Naive thymus-derived CD4-positive, alpha-beta T cell (primary cell): ENCODE data around the gene MAB21L3. TPM values are rescaled to one million over a fixed set of nuclear protein-coding genes. Genes with fewer than 3 reads are reported as not detected.

Source experiments
- ATAC-seq: fragments of 150-1000 bp; cut with Tn5 transposase; 2 replicates; pipeline ENCODE4 v1.10.0; 2021; ENCODE audit warnings: mild to moderate bottlenecking, moderate library complexity
- CTCF ChIA-PET: fragments of 350-600 bp; sonication (Branson Sonifier 250); formaldehyde crosslinking; loops from one replicate; lab custom pipeline; 2021; ENCODE audit warnings: antibody characterized with exemption; lab: Charles Lee
- POLR2A ChIA-PET: fragments of 350-600 bp; sonication (Branson Sonifier 250); formaldehyde crosslinking; loops from one replicate; lab custom pipeline; 2021; ENCODE audit warnings: antibody characterized with exemption, inconsistent platforms; lab: Charles Lee
- DNase-seq, 9 donors: peaks; one replicate each; pipeline versions ENCODE4 v3.0.0 to v3.0.0-alpha.2; 2020 to 2022; ENCODE audit warnings: mixed read lengths in 1 of 9
- H3K27ac ChIP-seq: one replicate; pipeline ENCODE4 v1.7.0; 2013; ENCODE audit warnings: mild to moderate bottlenecking, low read depth, low read length, moderate library complexity
- H3K27me3 ChIP-seq, 2 donors: one replicate each; pipeline ENCODE4 v1.7.0; 2013; ENCODE audit warnings: low read length in 2 of 2, mild to moderate bottlenecking in 2 of 2, moderate library complexity in 2 of 2; ENCODE audit not compliant: control insufficient read depth in 2 of 2, insufficient read depth in 2 of 2
- H3K36me3 ChIP-seq, 3 experiments: 1 replicate in 2 of 3; 2 replicates in 1 of 3; pipeline ENCODE4 v1.7.0; 2013; ENCODE audit warnings: low read length in 3 of 3, mild to moderate bottlenecking in 3 of 3, moderate library complexity in 1 of 3; ENCODE audit not compliant: insufficient read depth in 3 of 3, control insufficient read depth in 2 of 3
- H3K4me1 ChIP-seq, 2 donors: one replicate each; pipeline ENCODE4 v1.7.0; 2013; ENCODE audit warnings: low read length in 2 of 2, mild to moderate bottlenecking in 2 of 2, moderate library complexity in 1 of 2; ENCODE audit not compliant: control insufficient read depth in 2 of 2, insufficient read depth in 2 of 2
- H3K4me3 ChIP-seq: 2 replicates; pipeline ENCODE4 v1.7.0; 2013; ENCODE audit warnings: mild to moderate bottlenecking, low read length
- H3K9me3 ChIP-seq, 3 experiments: 1 replicate in 2 of 3; 2 replicates in 1 of 3; pipeline ENCODE4 v1.7.0; 2013; ENCODE audit warnings: low read length in 3 of 3; ENCODE audit not compliant: control insufficient read depth in 2 of 3
- H3K27ac Mint-ChIP-seq, 9 donors: one replicate each; pipeline ENCODE4 v1.8.0; 2020 to 2022; ENCODE audit warnings: mixed read lengths in 9 of 9, mild to moderate bottlenecking in 8 of 9, moderate library complexity in 5 of 9, inconsistent platforms in 2 of 9
- H3K27me3 Mint-ChIP-seq, 5 donors: one replicate each; pipeline ENCODE4 v1.8.0; 2021 to 2022; ENCODE audit warnings: mixed read lengths in 5 of 5, mild to moderate bottlenecking in 1 of 5
- H3K36me3 Mint-ChIP-seq, 5 donors: one replicate each; pipeline ENCODE4 v1.8.0; 2020 to 2022; ENCODE audit warnings: mixed read lengths in 5 of 5, mild to moderate bottlenecking in 3 of 5, inconsistent platforms in 1 of 5
- H3K4me1 Mint-ChIP-seq, 7 donors: one replicate each; pipeline ENCODE4 v1.8.0; 2020 to 2022; ENCODE audit warnings: mixed read lengths in 7 of 7, mild to moderate bottlenecking in 3 of 7, inconsistent platforms in 1 of 7
- H3K4me3 Mint-ChIP-seq, 10 donors: one replicate each; pipeline ENCODE4 v1.8.0; 2020 to 2022; ENCODE audit warnings: mild to moderate bottlenecking in 10 of 10, mixed read lengths in 10 of 10, moderate library complexity in 6 of 10, inconsistent platforms in 2 of 10
- H3K9me3 Mint-ChIP-seq, 11 donors: one replicate each; pipeline ENCODE4 v1.8.0; 2020 to 2022; ENCODE audit warnings: mixed read lengths in 11 of 11, mild to moderate bottlenecking in 4 of 11, inconsistent platforms in 1 of 11, moderate library complexity in 1 of 11
- intact Hi-C, 2 donors: fragments of 100-400 bp; cut with micrococcal nuclease; formaldehyde crosslinking; loops; one replicate each; pipeline ENCODE4 v1.15.1; 2023
- polyA plus RNA-seq, 2 donors: library from polyadenylated mRNA; unstranded; fragments of 300-500 nt; fragmentation: Illumina TruSeq; gene quantifications; one replicate each; pipeline ENCODE4 v1.2.3, GENCODE V29; 2021
- total RNA-seq, 6 experiments: library from RNA in 5 of 6; stranded (reverse) in 5 of 6; gene quantifications; 1 replicate in 5 of 6; 2 replicates in 1 of 6; pipeline ENCODE4 v1.2.3 and lab custom pipeline; 2021 to 2026

The MAB21L3 gene
- total and polyA plus RNA-seq, 7 experiments from 2014 or later = 0.12 TPM; not detected in 6

DNA sequence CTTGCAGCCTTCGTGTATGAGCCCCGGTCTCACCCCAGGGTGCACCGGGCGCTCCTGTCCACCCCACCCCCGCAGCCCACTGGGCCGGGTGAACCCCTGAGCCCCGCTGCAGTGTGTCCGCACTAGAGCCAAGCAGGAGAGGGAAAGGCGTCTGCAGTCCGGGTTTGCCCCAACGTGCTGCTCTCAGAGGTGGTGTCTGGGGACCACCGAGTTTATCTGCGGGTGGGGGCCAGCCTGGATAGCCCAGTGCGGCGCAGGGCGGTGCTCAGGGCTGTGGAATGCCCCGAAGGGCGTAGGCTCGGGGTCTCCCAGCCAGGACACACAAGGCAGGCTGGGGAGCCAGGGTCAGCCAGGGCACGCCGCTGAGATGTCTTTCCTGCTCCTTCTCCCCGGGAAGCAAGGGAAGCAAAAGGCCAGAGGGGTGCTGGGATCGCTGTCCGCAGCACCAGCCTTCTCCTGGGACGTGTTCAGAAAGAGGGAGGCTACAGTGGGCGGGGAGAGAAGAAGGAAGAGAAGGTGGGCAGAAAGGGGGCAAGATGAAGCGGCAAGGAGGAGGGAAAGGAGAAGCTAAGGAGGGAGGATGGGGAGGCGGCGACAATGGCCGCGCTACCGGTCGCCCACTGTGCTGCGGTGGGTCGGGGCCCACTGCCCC is 56.6 kb downstream of the MAB21L3 start:
- Histone ChIP-seq H3K4me3 (peak overlapping the region; percentile 75), H3K27me3 (no peaks in the 10 kb centered on the region), H3K36me3 (no peaks in the 10 kb centered on the region), H3K9me3 (no peaks in the 10 kb centered on the region), H3K27ac (peak overlapping the region; percentile 60), H3K4me1 (peaks cover 9% of the 10 kb centered on the region in 2 donors)
- POLR2A ChIA-PET = interaction anchor here (1.1 to 3.4 kb wide), 3 partner anchors 14 to 29 kb away, joined by 4 to 12 read pairs (median 4); no protein-coding TSS in a partner anchor
- peak overlapping the region; percentile 70 to 90 (median 88) for H3K4me3 Mint-ChIP-seq
- ATAC-seq = no peak
- H3K4me1 Mint-ChIP-seq = peaks cover 14 to 23% (median 19%) of the 10 kb centered on the region in 7 donors
- peak in 2 of 9 donors; percentile 11 to 20 for DNase-seq
- intact Hi-C loops = loop anchor here (1.0 to 10.0 kb wide), 7 partner anchors 15 to 897 kb away; partner anchors contain the start of genes CD101 (in 1 of the 2) and TTF2 (in 1 of the 2)
- no peaks in the 10 kb centered on the region for H3K36me3 Mint-ChIP-seq
- peak overlapping the region; percentile 81 to 96 (median 84) for H3K27ac Mint-ChIP-seq
- no peaks in the 10 kb centered on the region for H3K9me3 Mint-ChIP-seq
- CTCF ChIA-PET = interaction anchor here (0.7 to 2.5 kb wide), 5 partner anchors 13 to 332 kb away, joined by 3 to 15 read pairs (median 4); no protein-coding TSS in a partner anchor
- peaks cover 0 to 14% (median 0%) of the 10 kb centered on the region in 5 donors for H3K27me3 Mint-ChIP-seq

DNA sequence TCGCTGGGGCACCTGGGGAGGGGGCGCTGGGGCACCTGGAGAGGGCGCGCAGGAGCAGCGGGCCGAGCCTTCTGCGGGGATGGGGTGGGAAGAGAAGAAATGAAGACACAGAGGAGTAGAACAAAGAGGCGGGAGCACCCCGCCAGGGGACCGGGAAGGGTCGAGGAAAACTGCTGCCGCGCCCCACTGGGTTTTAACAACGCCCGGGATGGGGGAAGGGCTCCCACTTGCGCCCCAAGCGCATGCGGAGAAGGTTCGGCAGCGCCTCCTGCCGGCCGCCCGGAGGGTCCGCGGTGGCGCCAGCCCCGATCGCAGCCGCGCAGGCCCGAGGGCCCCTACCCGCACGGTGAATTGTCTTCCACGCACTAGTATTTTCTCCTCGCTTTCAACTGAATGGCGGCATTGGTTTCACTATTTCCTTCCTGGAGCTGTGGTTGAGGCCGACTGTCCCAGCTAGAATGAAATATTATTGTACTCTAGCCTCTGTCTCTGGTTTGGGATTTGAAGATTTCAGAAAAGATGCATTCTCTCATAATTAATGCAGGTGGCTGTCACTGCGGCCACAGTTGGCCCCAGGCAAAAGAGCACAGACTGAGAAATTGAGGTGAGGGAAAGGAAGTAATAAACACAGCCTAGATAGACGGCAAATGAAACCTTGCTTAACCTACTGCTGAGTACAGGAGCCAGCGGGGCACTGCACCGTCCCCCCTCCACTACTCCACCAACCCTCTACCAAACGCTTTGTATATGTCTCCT is 57.3 kb downstream of the MAB21L3 start:
- POLR2A ChIA-PET = interaction anchor here (1.1 to 3.4 kb wide), 4 partner anchors 14 to 30 kb away, joined by 3 to 12 read pairs (median 4); no protein-coding TSS in a partner anchor
- H3K27ac Mint-ChIP-seq = peak overlapping the region; percentile 81 to 96 (median 92)
- H3K27me3 Mint-ChIP-seq = peaks cover 0 to 14% (median 0%) of the 10 kb centered on the region in 5 donors
- no peaks in the 10 kb centered on the region for H3K36me3 Mint-ChIP-seq
- ATAC-seq (peak; percentile 97), DNase-seq (peak; percentile 74 to 88 (median 83))
- CTCF ChIA-PET = interaction anchor here (0.6 to 2.5 kb wide), 12 partner anchors 9 to 427 kb away, joined by 3 to 15 read pairs (median 4); no protein-coding TSS in a partner anchor
- Histone ChIP-seq H3K4me1 (peaks cover 9% of the 10 kb centered on the region in 2 donors), H3K36me3 (no peaks in the 10 kb centered on the region), H3K4me3 (peak overlapping the region; percentile 75), H3K27me3 (no peaks in the 10 kb centered on the region), H3K9me3 (no peaks in the 10 kb centered on the region), H3K27ac (peak overlapping the region; percentile 60)
- H3K9me3 Mint-ChIP-seq = no peaks in the 10 kb centered on the region
- peak overlapping the region; percentile 70 to 90 (median 88) for H3K4me3 Mint-ChIP-seq
- peaks cover 14 to 23% (median 19%) of the 10 kb centered on the region in 7 donors for H3K4me1 Mint-ChIP-seq
- intact Hi-C loops = loop anchor here (1.0 to 10.0 kb wide), 7 partner anchors 16 to 896 kb away; partner anchors contain the start of genes CD101 (in 1 of the 2) and TTF2 (in 1 of the 2)

DNA sequence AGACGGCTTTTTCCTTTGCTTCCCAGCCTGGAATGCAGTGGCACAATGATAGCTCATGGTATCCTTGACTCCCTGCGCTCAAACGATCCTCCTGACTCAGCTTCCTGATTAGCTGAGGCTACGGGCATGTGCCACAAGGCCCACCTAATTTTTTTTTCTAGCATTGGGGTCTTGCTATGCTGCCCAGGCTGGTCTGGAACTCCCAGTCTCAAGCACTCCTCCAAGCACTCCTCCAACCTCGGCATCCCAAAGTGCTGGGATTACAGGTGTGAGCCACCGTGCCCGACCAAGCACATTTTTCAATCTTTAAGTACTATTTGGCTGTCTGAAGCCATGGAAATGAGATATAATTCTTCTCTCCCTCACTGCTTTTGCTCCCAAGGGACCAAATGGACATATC is 58.7 kb downstream of the MAB21L3 start:
- DNase-seq (no peak), ATAC-seq (no peak)
- Mint-ChIP-seq H3K4me1 (peaks cover 14 to 23% (median 19%) of the 10 kb centered on the region in 7 donors), H3K9me3 (no peaks in the 10 kb centered on the region), H3K27ac (peak overlapping the region in 2 of 9 donors; percentile 37 to 74), H3K27me3 (peaks cover 0 to 14% (median 0%) of the 10 kb centered on the region in 5 donors), H3K36me3 (no peaks in the 10 kb centered on the region), H3K4me3 (peak overlapping the region in 1 of 10 donors; percentile 11)
- H3K4me1 ChIP-seq = peaks cover 9 to 17% of the 10 kb centered on the region in 2 donors
- no peaks in the 10 kb centered on the region for H3K9me3 ChIP-seq
- no peak overlapping the region for H3K27ac ChIP-seq
- H3K4me3 ChIP-seq = no peak overlapping the region
- no peaks in the 10 kb centered on the region for H3K27me3 ChIP-seq
- intact Hi-C loops = loop anchor here in 1 of 2 donors (2.0 to 10.0 kb wide), 4 partner anchors 157 to 895 kb away; partner anchors contain the start of genes CD101 and TTF2
- CTCF ChIA-PET = interaction anchor here (1.8 to 2.5 kb wide), 2 partner anchors 16 to 31 kb away, joined by 7 to 15 read pairs; no protein-coding TSS in a partner anchor
- POLR2A ChIA-PET = interaction anchor here (3.4 kb wide), 1 partner anchor 16 kb away, joined by 12 read pairs; no protein-coding TSS in a partner anchor
- H3K36me3 ChIP-seq = no peaks in the 10 kb centered on the region

DNA sequence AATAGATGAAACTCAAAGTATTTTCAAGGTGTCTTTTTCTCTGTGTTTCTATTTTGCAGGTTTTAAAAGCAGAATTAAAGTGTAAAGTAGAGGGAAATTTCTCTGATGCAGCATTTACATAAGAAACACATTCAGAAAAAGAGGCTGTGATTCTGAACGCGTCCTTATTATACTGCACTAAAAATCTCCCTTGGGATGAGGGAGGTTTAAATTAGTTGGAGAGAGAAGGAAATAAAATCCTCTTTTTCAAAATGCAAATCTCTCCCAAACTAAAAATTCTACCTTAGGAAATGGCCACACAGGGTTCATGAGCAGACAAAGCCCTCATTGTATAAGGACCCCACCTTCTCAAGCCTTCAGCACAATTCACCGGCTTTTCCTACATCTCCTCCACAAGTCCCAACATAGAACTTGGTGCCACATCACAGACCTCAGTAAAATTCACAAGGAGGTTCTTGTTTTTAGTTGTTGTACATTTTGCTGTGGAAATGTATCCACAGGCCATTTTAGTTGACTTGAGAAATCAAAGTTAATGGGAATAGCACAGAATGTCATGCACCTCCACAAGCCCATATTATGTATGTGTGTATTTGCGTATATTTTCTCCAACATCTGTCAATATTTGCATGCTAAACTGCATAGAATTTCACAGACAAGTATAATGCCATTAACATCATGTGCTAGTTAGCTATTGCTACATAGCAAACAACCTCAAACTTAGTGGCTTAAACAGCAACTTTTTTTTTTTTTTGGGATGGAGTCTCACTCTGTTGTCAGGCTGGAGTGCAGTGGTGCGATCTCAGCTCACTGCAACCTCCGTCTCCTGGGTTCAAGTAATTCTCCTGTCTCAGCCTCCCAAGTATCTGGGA is 59.8 kb downstream of the MAB21L3 start:
- Histone ChIP-seq H3K4me1 (peaks cover 9 to 17% of the 10 kb centered on the region in 2 donors), H3K9me3 (no peaks in the 10 kb centered on the region), H3K27me3 (no peaks in the 10 kb centered on the region), H3K27ac (no peak overlapping the region), H3K36me3 (no peaks in the 10 kb centered on the region), H3K4me3 (no peak overlapping the region)
- no peak for ATAC-seq
- Mint-ChIP-seq H3K9me3 (no peaks in the 10 kb centered on the region), H3K27me3 (peaks cover 0 to 12% (median 0%) of the 10 kb centered on the region in 5 donors), H3K27ac (peak overlapping the region in 1 of 9 donors; percentile 74), H3K36me3 (no peaks in the 10 kb centered on the region), H3K4me3 (no peak overlapping the region), H3K4me1 (peaks cover 14 to 19% (median 17%) of the 10 kb centered on the region in 7 donors)
- DNase-seq = no peak
- ChIA-PET POLR2A (no interaction called here), CTCF (interaction anchor here (0.7 kb wide), 1 partner anchor 425 kb away, joined by 4 read pairs; no protein-coding TSS in a partner anchor)
- intact Hi-C loops = no loop called here

DNA sequence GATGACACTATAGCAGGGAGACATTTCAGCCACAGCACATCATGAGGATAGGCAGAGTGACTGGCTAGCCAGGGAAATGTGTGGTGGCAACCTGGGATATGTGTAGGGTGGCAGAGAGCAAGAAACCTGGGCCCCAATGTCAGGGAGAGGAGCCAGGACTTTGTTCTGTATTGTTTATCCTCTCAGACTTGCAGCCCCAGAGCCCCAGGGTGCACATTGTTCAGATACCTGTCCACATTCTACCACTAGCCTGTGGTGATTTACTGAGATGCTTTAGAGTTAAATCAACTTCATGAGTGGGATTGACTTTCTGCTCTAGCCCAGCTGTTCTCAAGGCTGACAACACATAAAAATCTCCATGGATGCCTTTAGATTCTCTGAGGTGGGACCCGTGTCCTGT is 61.5 kb downstream of the MAB21L3 start:
- Histone ChIP-seq H3K27me3 (no peaks in the 10 kb centered on the region), H3K4me3 (no peak overlapping the region), H3K4me1 (peaks cover 8 to 17% of the 10 kb centered on the region in 2 donors), H3K9me3 (no peaks in the 10 kb centered on the region), H3K27ac (no peak overlapping the region), H3K36me3 (no peaks in the 10 kb centered on the region)
- DNase-seq (no peak), ATAC-seq (no peak)
- H3K27me3 Mint-ChIP-seq = peaks cover 0 to 10% (median 0%) of the 10 kb centered on the region in 5 donors
- H3K4me3 Mint-ChIP-seq = no peak overlapping the region
- no peaks in the 10 kb centered on the region for H3K9me3 Mint-ChIP-seq
- ChIA-PET POLR2A (interaction anchor here (0.7 kb wide), 1 partner anchor 22 kb away, joined by 3 read pairs; no protein-coding TSS in a partner anchor), CTCF (interaction anchor here (1.0 kb wide), 1 partner anchor 13 kb away, joined by 3 read pairs; no protein-coding TSS in a partner anchor)
- intact Hi-C loops = no loop called here
- peaks cover 8 to 16% (median 11%) of the 10 kb centered on the region in 7 donors for H3K4me1 Mint-ChIP-seq
- no peaks in the 10 kb centered on the region for H3K36me3 Mint-ChIP-seq
- no peak overlapping the region for H3K27ac Mint-ChIP-seq
